GM08714 (cell line): ENCODE results near the gene PLPP1.
A peak's percentile ranks its signal among the peaks of the same experiment; 100 is the strongest.
"Not testable (repeated sequence)": the region's sequence is repeated elsewhere in the genome, so short reads cannot be mapped to it uniquely, and the experiment has no call there.

Experiments used
- H3K4me3 ChIP-seq: fragments of 200-500 bp; sonication (Bioruptor generic); 2 replicates; pipeline ENCODE4 v1.5.1; 2014; ENCODE audit warnings: mild to moderate bottlenecking, low read length, inconsistent platforms
- ZNF274 ChIP-seq: IDR thresholded peaks from 2 replicates; pipeline ENCODE4 v1.6.1; 2012; ENCODE audit warnings: mild to moderate bottlenecking, low read depth, low read length

Gene PLPP1

GRCh38 chr5:55533521-55534435 is 986 bp downstream of the PLPP1 start:
- H3K4me3 ChIP-seq: peak overlapping the region; percentile 74

DNA sequence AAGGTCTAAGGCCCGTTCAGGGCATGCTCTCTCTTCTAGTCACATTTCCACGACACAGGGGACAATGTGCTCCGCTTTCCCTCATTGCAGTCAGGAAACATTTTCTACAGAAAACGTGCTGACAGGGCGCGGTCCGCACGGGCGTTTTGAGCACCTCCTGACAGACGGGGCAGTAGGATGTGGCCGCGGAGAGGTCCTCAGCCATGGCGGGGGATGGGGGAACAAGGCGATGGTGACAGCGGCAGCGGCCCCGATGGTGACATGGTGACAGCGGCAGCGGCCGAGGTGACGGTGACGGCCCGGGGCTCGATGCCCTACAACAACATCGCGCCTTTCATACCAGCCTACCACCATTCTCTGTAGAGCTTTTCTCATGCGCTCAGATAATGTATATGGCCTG is 4.1 kb downstream of the PLPP1 start:
- H3K4me3 ChIP-seq: no peak overlapping the region; the same call in 1 of the 2 replicates

More at GRCh38 chr5:55533521-55534435, 986 bp downstream of the PLPP1 start:
- TF ChIP-seq ZNF274: no peak

DNA sequence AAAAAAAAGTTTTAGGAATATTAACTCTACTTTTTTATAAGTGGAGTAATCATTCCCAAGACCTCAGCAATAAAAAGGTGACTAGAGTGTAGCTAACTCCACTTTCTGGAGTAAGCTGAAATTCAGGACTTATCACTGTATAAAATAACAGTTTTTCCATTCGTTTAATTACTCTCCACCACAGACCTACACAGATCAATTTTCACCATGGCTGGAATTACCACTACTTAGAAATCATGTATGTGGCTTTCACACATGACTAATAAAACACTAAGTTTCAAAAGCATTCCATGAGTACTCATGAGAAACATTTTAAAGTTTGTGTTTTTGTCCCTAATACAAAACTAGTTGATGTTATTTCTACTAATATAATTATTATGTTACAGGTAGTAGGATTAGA is 9.9 kb downstream of the PLPP1 start:
- no peak for TF ChIP-seq ZNF274

More for the DNA sequence above, 4.1 kb downstream of the PLPP1 start:
- TF ChIP-seq ZNF274: no peak

GRCh38 chr5:55523293-55523692 is 11.5 kb downstream of the PLPP1 start:
- H3K4me3 ChIP-seq: no peak overlapping the region
- no peak for TF ChIP-seq ZNF274

More for the DNA sequence above, 9.9 kb downstream of the PLPP1 start:
- no peak overlapping the region for H3K4me3 ChIP-seq

DNA sequence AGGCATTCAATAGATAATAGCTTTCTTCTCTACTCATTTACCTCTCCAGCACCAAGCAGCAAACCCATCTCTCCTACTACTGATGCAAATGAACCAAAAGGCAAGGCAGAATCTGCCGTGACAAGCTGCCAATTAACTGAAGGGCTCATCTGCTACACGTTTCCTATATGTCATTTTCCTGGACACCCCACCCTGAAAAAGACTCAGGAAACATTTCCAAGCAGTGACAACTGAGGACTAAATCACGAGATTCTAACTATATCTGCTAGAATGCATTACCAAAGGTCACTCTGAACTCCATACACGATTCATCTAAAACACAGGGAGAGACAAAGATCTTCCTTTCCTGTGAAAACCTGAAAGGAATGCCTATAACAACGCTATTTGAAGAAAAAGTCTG is 12.9 kb downstream of the PLPP1 start:
- no peak overlapping the region for H3K4me3 ChIP-seq
- TF ChIP-seq ZNF274: no peak

- no peak overlapping the region for H3K4me3 ChIP-seq
- no peak for TF ChIP-seq ZNF274
These were observed 14.5 kb downstream of the PLPP1 start for GRCh38 chr5:55520117-55520839.

GRCh38 chr5:55518831-55519390 is 15.9 kb downstream of the PLPP1 start:
- no peak overlapping the region for H3K4me3 ChIP-seq
- TF ChIP-seq ZNF274: no peak

DNA sequence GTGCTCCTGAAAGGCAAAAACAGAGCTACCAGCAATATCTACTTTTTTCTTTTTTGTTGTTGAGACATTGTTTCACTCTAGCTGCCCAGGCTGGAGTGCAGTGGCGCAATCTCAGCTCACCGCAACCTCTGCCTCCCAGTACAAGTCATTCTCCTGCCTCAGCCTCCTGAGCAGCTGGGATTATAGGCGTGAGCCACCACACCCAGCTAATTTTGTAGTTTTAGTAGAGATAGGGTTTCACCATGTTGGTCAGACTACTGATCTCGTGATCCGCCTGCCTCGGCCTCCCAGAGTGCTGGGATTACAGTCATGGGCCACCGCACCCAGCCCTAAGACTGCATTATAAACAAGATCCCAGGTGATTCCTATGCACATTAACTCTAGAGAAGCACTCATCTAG is 17.0 kb downstream of the PLPP1 start:
- H3K4me3 ChIP-seq: no peak overlapping the region
- TF ChIP-seq ZNF274: no peak

- no peak overlapping the region for H3K4me3 ChIP-seq
- no peak for TF ChIP-seq ZNF274
These were observed 23.8 kb downstream of the PLPP1 start for GRCh38 chr5:55511010-55511409.

DNA sequence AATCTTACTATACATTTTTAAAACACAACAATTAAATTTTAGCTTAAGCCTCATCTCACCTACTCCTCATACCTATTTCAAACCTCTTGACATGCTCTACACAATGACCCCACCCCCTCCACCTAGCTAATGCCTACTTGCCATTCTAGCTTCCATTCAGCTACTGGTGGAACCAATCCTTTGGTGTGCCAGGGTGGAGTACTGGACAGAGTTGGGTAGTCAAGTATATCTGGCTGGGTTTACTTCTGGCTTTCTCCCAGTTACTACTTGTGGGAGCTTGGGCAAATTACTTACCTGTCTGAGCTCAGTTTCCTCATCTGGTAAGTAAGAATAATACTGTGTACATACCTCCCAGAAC is 24.3 kb downstream of the PLPP1 start:
- TF ChIP-seq ZNF274: no peak
- no peak overlapping the region for H3K4me3 ChIP-seq

- H3K4me3 ChIP-seq: no peak overlapping the region
- no peak for TF ChIP-seq ZNF274
These were observed 24.8 kb downstream of the PLPP1 start for GRCh38 chr5:55509796-55510522.

- no peak overlapping the region for H3K4me3 ChIP-seq
- TF ChIP-seq ZNF274: no peak
These were observed 25.7 kb downstream of the PLPP1 start for GRCh38 chr5:55509097-55509496.

GRCh38 chr5:55507574-55507973 is 27.2 kb downstream of the PLPP1 start:
- no peak for TF ChIP-seq ZNF274
- H3K4me3 ChIP-seq: no peak overlapping the region

DNA sequence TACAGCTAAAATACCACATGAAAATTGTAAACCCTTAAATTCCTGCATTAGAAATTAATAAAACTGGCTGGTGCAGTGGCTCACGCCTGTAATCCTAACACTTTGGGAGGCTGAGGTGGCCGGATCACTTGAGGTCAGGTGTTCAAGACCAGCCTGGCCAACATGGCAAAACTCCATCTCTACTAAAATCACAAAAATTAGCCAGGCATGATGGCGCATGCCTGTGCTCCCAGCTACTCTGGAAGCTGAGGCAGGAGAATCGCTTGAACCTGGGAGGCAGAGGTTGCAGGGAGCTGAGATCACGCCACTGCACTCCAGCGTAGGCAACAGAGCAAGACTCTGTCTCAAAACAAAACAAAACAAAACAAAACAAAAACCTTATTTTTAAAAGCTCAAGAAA is 29.1 kb downstream of the PLPP1 start:
- H3K4me3 ChIP-seq: not testable (repeated sequence)

GRCh38 chr5:55503917-55504316 is 30.8 kb downstream of the PLPP1 start:
- H3K4me3 ChIP-seq: not testable (repeated sequence)
